Omental fat pad (tissue), 4 donors: ENCODE data around the gene DMAP1. TPM values are rescaled to one million over a fixed set of nuclear protein-coding genes. Genes with fewer than 3 reads are reported as not detected.

Experiments
- ATAC-seq: fragments of 150-250 bp; one replicate; pipeline ENCODE4 v1.9.1; 2016; ENCODE audit warnings: mild to moderate bottlenecking, moderate library complexity; ENCODE audit not compliant: low FRiP score
- DNase-seq: peaks from one replicate; pipeline ENCODE4 v3.0.0-alpha.2; 2019; ENCODE audit warnings: low spot score
- total RNA-seq, 4 donors: library from RNA; depleted of rRNA; stranded (reverse); fragments of >200 nt; gene quantifications; one replicate each; pipeline ENCODE4 v1.1.0, GENCODE V29; 2016
- TF ChIP-seq, protein P1 (sequence below), 3 donors: fragments of 450-650 bp; IDR thresholded peaks; one replicate each; pipeline ENCODE4 v1.5.1; 2016 to 2017; ENCODE audit warnings: antibody characterized with exemption in 3 of 3, mild to moderate bottlenecking in 3 of 3, moderate library complexity in 2 of 3

DMAP1 gene
- total RNA-seq, 4 donors from 2014 or later: 23.2 to 43.5 (median 27.9) TPM

- no peak for ATAC-seq
- TF ChIP-seq, protein P1, sequence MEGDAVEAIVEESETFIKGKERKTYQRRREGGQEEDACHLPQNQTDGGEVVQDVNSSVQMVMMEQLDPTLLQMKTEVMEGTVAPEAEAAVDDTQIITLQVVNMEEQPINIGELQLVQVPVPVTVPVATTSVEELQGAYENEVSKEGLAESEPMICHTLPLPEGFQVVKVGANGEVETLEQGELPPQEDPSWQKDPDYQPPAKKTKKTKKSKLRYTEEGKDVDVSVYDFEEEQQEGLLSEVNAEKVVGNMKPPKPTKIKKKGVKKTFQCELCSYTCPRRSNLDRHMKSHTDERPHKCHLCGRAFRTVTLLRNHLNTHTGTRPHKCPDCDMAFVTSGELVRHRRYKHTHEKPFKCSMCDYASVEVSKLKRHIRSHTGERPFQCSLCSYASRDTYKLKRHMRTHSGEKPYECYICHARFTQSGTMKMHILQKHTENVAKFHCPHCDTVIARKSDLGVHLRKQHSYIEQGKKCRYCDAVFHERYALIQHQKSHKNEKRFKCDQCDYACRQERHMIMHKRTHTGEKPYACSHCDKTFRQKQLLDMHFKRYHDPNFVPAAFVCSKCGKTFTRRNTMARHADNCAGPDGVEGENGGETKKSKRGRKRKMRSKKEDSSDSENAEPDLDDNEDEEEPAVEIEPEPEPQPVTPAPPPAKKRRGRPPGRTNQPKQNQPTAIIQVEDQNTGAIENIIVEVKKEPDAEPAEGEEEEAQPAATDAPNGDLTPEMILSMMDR (IDR thresholded peaks at IDR 0.05): no peak
- no peak for DNase-seq
Measured at GRCh38 chr1:44254392-44254910, 41.2 kb downstream of the DMAP1 start.

DNA sequence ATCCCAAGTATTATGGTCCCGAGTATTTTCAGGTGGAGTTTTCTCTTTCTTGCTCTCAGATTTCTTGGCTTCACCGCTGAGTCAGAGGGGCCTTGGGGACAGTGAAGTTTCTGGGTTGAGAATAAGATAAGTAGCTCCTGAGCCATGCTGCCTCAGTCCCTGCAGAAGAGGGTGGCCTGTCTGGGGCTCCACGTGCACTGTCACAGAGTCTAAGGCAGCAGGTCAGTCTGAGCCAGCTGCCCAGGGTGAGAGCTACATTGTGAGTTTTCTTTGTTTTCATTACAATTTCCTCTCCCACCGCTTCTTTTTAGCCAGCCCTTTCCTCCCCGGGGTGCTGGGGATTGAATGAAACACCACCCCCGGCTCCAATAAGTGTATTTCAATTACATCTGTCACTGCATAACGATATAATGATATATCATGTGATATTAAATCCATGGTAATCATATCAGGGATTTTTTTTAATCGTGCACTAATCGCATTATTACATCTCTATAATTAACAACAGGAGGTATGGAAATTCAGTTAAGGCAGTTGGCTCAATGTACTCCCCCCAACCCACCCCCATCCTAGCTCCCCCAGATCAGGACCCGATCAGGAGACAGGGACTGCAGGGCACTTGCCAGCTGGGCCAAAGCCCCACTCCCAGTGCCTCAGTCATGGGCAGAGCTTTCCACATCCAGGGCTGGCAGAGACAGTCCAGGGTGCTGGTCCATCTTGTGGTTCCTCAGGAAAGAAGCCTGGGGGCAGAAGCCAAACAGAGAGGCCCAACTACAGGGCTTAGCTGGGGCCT, 43.7 kb downstream of the DMAP1 start:
- DNase-seq (no peak), ATAC-seq (no peak)
- TF ChIP-seq, protein P1 (IDR thresholded peaks at IDR 0.05): no peak

GRCh38 chr1:44259090-44259489, 45.8 kb downstream of the DMAP1 start:
- DNase-seq: no peak
- TF ChIP-seq, protein P1 (IDR thresholded peaks at IDR 0.05): no peak
- ATAC-seq: no peak

DNA sequence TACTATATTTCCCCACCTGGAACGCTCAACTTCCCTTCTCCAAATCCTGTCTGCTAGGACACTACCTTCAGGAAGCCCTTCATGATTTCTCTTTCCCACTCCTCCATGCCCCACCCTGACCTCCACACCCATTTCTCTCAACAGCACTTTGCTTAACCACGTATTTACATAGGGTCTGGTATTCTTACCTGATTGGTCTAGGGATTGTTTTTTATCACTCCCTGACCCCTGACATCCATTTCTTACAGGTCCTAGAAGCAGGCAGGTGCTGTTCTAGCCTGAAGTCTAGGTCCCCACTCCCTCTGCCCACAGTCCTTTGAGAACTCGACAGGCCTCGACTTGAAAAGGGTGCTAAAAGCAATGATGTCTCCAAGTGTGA, 47.5 kb downstream of the DMAP1 start:
- ATAC-seq (no peak), DNase-seq (no peak)
- TF ChIP-seq, protein P1 (IDR thresholded peaks at IDR 0.05): no peak

DNA sequence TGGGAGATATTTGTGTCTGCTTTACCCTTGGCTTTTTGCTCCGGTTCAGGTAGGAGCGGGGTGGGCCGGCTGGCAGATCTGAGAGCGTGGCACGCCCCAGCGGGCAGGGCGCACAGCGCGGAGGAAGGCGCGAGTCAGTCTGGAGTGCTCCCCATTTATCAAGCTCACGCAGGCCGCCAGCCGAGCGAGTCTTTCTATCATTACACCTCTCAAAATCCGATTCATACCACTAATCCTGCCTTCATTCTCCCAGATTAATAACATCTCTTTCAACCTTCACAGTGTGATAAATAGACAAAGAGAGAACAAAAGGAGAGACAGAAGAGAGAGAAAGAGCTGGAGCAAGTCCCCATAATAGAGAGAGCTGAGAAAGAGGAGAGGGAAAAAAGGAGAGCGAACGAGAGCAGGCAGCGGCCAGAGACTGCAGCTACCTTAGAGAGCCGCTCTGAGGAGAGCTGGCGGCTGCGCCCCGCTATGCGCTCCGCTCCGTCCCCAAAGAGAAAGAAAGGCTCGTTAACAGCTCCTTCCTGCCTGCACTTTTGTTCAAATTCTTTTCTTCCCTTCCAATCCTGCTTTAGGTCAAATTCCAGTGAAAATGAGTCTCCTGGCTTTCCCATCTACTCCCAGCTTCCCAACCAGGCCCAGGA, 48.0 kb downstream of the DMAP1 start:
- ATAC-seq (no peak), DNase-seq (no peak)
- TF ChIP-seq, protein P1 (IDR thresholded peaks at IDR 0.05): no peak

GRCh38 chr1:44261962-44262361, 48.7 kb downstream of the DMAP1 start:
- DNase-seq: no peak
- TF ChIP-seq, protein P1 (IDR thresholded peaks at IDR 0.05): no peak
- ATAC-seq: no peak
